Duodenal mucosa (tissue), 2 donors: ENCODE data around the gene TPI1.
"Not testable (repeated sequence)": the region's sequence is repeated elsewhere in the genome, so short reads cannot be mapped to it uniquely, and the experiment has no call there.

Experiments used
- H3K27ac ChIP-seq: one replicate; pipeline ENCODE4 v1.7.0; 2013; ENCODE audit warnings: low read depth, low read length
- H3K27me3 ChIP-seq, 2 donors: one replicate each; pipeline ENCODE4 v1.7.0; 2013; ENCODE audit warnings: low read length in 2 of 2, control low read depth in 1 of 2; ENCODE audit not compliant: insufficient read depth in 2 of 2, control insufficient read depth in 1 of 2
- H3K36me3 ChIP-seq, 2 donors: one replicate each; pipeline ENCODE4 v1.7.0; 2013; ENCODE audit warnings: low read length in 2 of 2, control low read depth in 1 of 2; ENCODE audit not compliant: insufficient read depth in 2 of 2, control insufficient read depth in 1 of 2
- H3K4me1 ChIP-seq, 2 donors: one replicate each; pipeline ENCODE4 v1.7.0; 2013; ENCODE audit warnings: low read length in 2 of 2, control low read depth in 1 of 2; ENCODE audit not compliant: insufficient read depth in 2 of 2, control insufficient read depth in 1 of 2
- H3K4me3 ChIP-seq, 2 donors: one replicate each; pipeline ENCODE4 v1.7.0; 2013; ENCODE audit warnings: low read length in 2 of 2, low read depth in 1 of 2
- H3K9ac ChIP-seq, 2 donors: one replicate each; pipeline ENCODE4 v1.7.0; 2013; ENCODE audit warnings: low read length in 2 of 2, low read depth in 1 of 2
- H3K9me3 ChIP-seq, 2 donors: one replicate each; pipeline ENCODE4 v1.7.0; 2013; ENCODE audit warnings: low read length in 2 of 2, control low read depth in 1 of 2; ENCODE audit not compliant: control insufficient read depth in 1 of 2

TPI1 gene

DNA sequence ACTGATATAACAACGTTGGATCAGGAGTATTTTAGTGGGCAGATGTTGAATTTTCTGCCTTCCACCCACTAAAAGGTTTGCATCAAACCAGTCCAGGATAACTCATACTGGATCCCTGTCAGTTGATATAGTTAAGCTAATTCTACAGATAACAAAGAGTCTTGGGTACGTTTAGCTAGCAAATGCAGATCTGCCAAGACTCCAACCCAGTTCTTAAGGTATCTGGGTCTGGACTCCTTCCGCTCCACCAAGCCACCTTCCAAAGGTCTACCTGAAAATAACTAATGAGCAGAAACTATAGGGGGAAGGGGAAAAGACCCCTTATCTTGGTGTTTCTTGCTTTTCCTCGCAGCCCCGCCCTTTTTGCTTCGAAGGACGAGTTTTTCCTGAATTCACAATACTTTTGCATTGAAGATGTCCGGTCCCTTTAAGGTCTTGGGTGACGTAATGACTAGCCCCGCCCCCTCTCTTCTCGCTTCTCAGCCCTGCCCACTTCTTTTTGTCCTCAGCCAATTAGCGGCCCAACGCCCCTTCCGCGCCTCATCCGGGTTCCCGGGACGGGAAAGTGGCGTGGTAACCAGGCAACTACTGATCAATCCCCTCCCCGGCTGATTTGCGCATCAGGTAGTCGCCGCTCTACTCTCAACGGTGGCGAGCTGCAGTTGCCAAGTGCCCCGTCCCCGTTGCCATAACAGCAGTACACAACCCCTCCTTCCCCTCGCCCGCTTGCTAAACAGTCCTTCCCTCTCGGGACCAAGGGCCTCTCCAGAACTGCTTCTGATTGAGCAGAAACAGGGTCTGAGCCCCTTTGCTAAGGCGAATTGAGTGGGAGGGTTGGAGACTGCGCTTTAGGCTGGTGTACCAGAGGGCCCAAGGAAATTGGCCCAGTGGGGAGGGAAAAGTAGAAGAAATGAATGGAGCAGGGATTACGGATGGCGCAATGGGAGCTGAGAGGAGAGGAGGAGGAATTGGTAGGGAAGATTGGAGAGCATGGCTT is 37.2 kb downstream of the TPI1 start, which contains the start of gene LRRC23:
TSS of gene LRRC23 (plus strand) at position 543 of the 997 bp plus-strand sequence. CDS start 812 bp downstream, outside the sequence.
- Histone ChIP-seq H3K36me3 (no peaks in the 10 kb centered on the region), H3K9me3 (no peaks in the 10 kb centered on the region), H3K4me3 (peak within 1 kb of the TSS; percentile 80 to 99), H3K4me1 (peaks cover 23 to 33% of the 10 kb centered on the region in 2 donors), H3K9ac (peak within 1 kb of the TSS; percentile 76 to 93), H3K27ac (peak within 1 kb of the TSS; percentile 82), H3K27me3 (no peaks in the 10 kb centered on the region)

DNA sequence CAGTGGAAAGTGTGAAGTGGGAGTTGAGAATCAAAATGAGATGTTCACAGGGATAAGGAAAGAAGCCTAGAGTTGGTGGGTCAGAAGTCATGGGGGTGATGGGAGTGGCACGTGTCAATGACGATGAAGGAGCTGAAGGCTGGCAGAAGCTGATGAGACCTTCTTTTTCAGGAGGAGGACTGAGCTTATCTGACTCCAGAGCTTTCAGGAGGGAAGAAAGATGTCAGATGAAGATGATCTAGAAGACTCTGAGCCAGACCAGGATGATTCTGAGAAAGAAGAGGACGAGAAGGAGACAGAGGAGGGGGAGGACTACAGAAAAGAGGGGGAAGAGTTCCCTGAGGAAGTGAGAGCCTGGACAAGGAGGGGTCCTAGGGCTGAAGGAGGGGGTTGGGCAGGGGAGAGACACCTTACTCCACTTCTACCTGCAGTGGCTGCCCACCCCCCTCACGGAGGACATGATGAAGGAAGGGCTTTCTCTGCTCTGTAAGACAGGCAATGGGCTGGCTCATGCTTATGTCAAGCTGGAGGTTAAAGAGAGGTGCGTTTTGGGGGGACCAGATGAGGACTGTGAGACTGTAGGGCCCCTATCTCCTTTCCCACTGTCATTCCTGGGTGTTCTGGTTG is 38.2 kb downstream of the TPI1 start:
- Histone ChIP-seq H3K36me3 (no peaks in the 10 kb centered on the region), H3K27me3 (no peaks in the 10 kb centered on the region), H3K9ac (peak overlapping the region; percentile 76 to 93), H3K9me3 (no peaks in the 10 kb centered on the region), H3K4me3 (peak overlapping the region; percentile 80 to 99), H3K4me1 (peaks cover 19 to 27% of the 10 kb centered on the region in 2 donors), H3K27ac (no peak overlapping the region)

DNA sequence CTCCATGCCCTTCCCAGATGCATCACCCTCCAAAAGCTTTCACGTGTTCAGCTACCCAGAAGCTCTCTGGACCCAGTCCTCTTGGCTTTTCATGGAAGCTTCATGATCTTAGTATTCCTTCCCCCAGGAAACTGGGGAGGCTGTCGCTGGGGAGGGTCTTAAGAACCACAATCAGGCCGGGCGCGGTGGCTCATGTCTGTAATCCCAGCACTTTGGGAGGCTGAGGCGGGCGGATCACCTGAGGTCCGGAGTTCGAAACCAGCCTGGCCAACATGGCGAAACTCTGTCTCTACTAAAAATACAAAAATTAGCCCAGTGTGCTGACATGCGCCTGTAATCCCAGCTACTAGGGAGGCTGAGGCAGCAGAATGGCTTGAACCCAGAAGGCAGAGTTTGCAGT is 40.8 kb downstream of the TPI1 start:
- H3K4me3 ChIP-seq, H3K9ac ChIP-seq, H3K9me3 ChIP-seq, H3K36me3 ChIP-seq, H3K27ac ChIP-seq: not testable (repeated sequence)
- peaks cover 14 to 19% of the 10 kb centered on the region in 2 donors for H3K4me1 ChIP-seq
- peaks cover 6 to 11% of the 10 kb centered on the region in 2 donors for H3K27me3 ChIP-seq

- no peaks in the 10 kb centered on the region for H3K9me3 ChIP-seq
- H3K4me3 ChIP-seq = no peak overlapping the region
- H3K36me3 ChIP-seq = no peaks in the 10 kb centered on the region
- H3K4me1 ChIP-seq = peaks cover 13% of the 10 kb centered on the region in 2 donors
- H3K9ac ChIP-seq = no peak overlapping the region
- no peak overlapping the region for H3K27ac ChIP-seq
- peaks cover 10 to 12% of the 10 kb centered on the region in 2 donors for H3K27me3 ChIP-seq
Measured at GRCh38 chr12:6909421-6910145, 42.3 kb downstream of the TPI1 start.

- H3K27ac ChIP-seq = no peak overlapping the region
- peaks cover 10 to 12% of the 10 kb centered on the region in 2 donors for H3K27me3 ChIP-seq
- H3K4me3 ChIP-seq = no peak overlapping the region
- no peaks in the 10 kb centered on the region for H3K9me3 ChIP-seq
- no peaks in the 10 kb centered on the region for H3K36me3 ChIP-seq
- peaks cover 12 to 16% of the 10 kb centered on the region in 2 donors for H3K4me1 ChIP-seq
- no peak overlapping the region for H3K9ac ChIP-seq
Measured at GRCh38 chr12:6912164-6912935, 45.0 kb downstream of the TPI1 start.

DNA sequence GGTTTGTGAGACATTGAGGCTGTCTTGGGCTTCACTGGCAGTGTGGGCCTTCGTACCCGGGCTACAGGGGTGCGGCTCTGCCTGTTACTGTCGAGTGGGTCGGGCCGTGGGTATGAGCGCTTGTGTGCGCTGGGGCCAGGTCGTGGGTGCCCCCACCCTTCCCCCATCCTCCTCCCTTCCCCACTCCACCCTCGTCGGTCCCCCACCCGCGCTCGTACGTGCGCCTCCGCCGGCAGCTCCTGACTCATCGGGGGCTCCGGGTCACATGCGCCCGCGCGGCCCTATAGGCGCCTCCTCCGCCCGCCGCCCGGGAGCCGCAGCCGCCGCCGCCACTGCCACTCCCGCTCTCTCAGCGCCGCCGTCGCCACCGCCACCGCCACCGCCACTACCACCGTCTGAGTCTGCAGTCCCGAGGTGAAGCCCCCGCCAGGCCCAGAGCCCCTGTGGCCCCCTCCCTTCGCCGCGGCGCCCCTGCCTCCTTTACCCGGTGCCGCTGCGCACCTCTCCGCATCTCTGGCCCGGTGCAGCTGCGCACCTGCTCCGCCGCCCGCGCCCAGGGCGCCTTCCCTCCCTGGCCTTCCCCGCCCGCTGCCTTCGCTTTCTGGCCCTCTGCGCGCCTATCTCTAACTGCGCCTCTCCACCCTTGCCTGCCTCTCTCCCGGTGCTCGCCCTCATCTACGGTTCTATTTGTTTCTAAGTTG is 47.1 kb downstream of the TPI1 start, which contains the start of gene ENO2:
TSS of gene ENO2 (plus strand) at position 335 of the 701 bp plus-strand sequence. CDS start 1,253 bp downstream, outside the sequence.
- Histone ChIP-seq H3K27ac (peak within 1 kb of the TSS; percentile 5), H3K9me3 (no peaks in the 10 kb centered on the region), H3K36me3 (peaks cover 0 to 2% of the 10 kb centered on the region in 2 donors), H3K27me3 (peaks cover 10 to 12% of the 10 kb centered on the region in 2 donors), H3K9ac (peak within 1 kb of the TSS; percentile 30 to 39), H3K4me1 (peaks cover 12 to 16% of the 10 kb centered on the region in 2 donors), H3K4me3 (peak within 1 kb of the TSS; percentile 60 to 70)

GRCh38 chr12:6914947-6915788 is 47.8 kb downstream of the TPI1 start:
- no peaks in the 10 kb centered on the region for H3K9me3 ChIP-seq
- peak overlapping the region; percentile 60 to 70 for H3K4me3 ChIP-seq
- peak overlapping the region in 1 of 2 donors; percentile 30 for H3K9ac ChIP-seq
- H3K27me3 ChIP-seq = peaks cover 10 to 12% of the 10 kb centered on the region in 2 donors
- peaks cover 12 to 16% of the 10 kb centered on the region in 2 donors for H3K4me1 ChIP-seq
- H3K36me3 ChIP-seq = peaks cover 0 to 5% of the 10 kb centered on the region in 2 donors
- no peak overlapping the region for H3K27ac ChIP-seq

- Histone ChIP-seq H3K27me3 (peaks cover 10 to 12% of the 10 kb centered on the region in 2 donors), H3K9ac (no peak overlapping the region), H3K36me3 (peaks cover 0 to 5% of the 10 kb centered on the region in 2 donors), H3K9me3 (no peaks in the 10 kb centered on the region), H3K4me1 (peaks cover 12 to 16% of the 10 kb centered on the region in 2 donors), H3K27ac (no peak overlapping the region), H3K4me3 (no peak overlapping the region)
Measured at GRCh38 chr12:6915789-6916285, 48.5 kb downstream of the TPI1 start.
